GM23338 (cell line): ENCODE results near the gene SV2C.

Source experiments
- CTCF ChIP-seq, 2 experiments: fragments of 200-600 bp in 1 of 2; sonication (generic) in 1 of 2; conservative IDR thresholded peaks; 2 replicates each; pipeline versions ENCODE4 v1.5.1 to v1.6.1; 2016 to 2017; ENCODE audit warnings: antibody characterized with exemption in 2 of 2, low read depth in 2 of 2, mild to moderate bottlenecking in 2 of 2, moderate library complexity in 1 of 2
- EZH2 ChIP-seq: fragments of 200-600 bp; sonication (generic); IDR thresholded peaks from one replicate; pipeline ENCODE4 v1.8.0; 2017; ENCODE audit warnings: antibody characterized with exemption, mild to moderate bottlenecking, low read depth; ENCODE audit not compliant: unreplicated experiment
- EZH2phosphoT487 ChIP-seq: fragments of 200-600 bp; sonication (generic); IDR thresholded peaks from one replicate; pipeline ENCODE4 v1.8.1; 2018; ENCODE audit warnings: antibody characterized with exemption; ENCODE audit not compliant: unreplicated experiment
- POLR2AphosphoS5 ChIP-seq: IDR thresholded peaks from 2 replicates; pipeline ENCODE4 v1.6.1; 2016; ENCODE audit warnings: antibody characterized with exemption, low read depth
- REST ChIP-seq: IDR thresholded peaks from one replicate; pipeline ENCODE4 v1.6.1; 2018; ENCODE audit warnings: antibody characterized with exemption; ENCODE audit not compliant: unreplicated experiment

- TF ChIP-seq CTCF (conservative IDR thresholded peaks at IDR 0.05; ENCODE audit: low read depth in 2 of 2) (no peak), EZH2 (no peak), EZH2phosphoT487 (no peak), REST (no peak), POLR2AphosphoS5 (no peak)
Measured at GRCh38 chr5:76383126-76383832, 300.1 kb downstream of the SV2C start.
